ENCODE data around the gene CISD3.

- TF ChIP-seq CTCF (conservative IDR thresholded peaks at IDR 0.05; ENCODE audit: low read depth, low read length), result no peak
- TF ChIP-seq EZH2 (IDR thresholded peaks at IDR 0.05; ENCODE audit: low read length, unreplicated experiment), result no peak
These were observed 1.8 kb upstream of the CISD3 start for GRCh38 chr17:38728290-38728831.

All from PC-3 (cell line).